ENCODE results near the gene DHRSX.

DNA sequence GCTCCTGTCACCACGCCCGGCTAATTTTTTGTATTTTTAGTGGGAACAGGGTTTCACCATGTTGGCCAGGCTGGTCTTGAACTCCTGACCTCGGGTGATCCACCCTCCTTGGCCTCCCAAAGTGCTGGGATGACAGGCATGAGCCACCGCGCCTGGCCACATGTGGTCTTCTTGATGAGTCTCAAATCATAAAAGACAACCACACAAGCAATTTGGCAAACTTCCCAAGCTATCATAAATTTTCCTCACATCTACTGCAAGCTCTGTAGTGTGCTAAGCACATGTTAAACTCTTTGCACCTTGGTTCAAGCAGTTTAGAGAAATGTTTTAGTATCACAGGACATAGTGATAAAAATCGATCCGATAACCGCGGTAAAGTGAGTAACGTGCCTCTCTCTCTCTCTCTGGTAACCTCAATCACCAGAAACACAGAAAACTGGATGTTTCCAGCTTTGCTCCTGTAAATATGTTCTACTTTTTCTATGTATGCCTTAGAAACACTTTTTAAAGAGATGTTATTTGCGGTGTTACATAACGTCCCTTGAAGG is 256.8 kb downstream of the DHRSX start:
- TF ChIP-seq CTCF (IDR thresholded peaks at IDR 0.05), result no peak
- TF ChIP-seq POLR2A (IDR thresholded peaks at IDR 0.05), result no peak
- TF ChIP-seq EP300 (IDR thresholded peaks at IDR 0.05), result no peak
- TF ChIP-seq POLR2AphosphoS5 (IDR thresholded peaks at IDR 0.05), result no peak
